GM23338 (cell line): ENCODE results near the gene ZNF746. TPM values are rescaled to one million over a fixed set of nuclear protein-coding genes. Genes with fewer than 3 reads are reported as not detected.

Source experiments
- ATAC-seq: fragments of 200-7000 bp; cut with Tn5 transposase; 3 replicates; pipeline ENCODE4 v1.9.1; 2020
- DNase-seq: peaks from one replicate; pipeline ENCODE4 v3.0.0-alpha.2; 2015; ENCODE audit warnings: low spot score
- H2AFZ ChIP-seq: fragments of 200-600 bp; sonication (generic); 2 replicates; pipeline ENCODE4 v1.8.0; 2016; ENCODE audit warnings: antibody characterized with exemption, mild to moderate bottlenecking, moderate library complexity
- H3F3A ChIP-seq: fragments of 200-600 bp; sonication (generic); replicated peaks from 2 replicates; pipeline ENCODE4 v1.8.0; 2017; ENCODE audit warnings: antibody characterized with exemption, mixed run types, low read depth
- H3K27ac ChIP-seq: fragments of 200-600 bp; sonication (generic); 2 replicates; pipeline ENCODE4 v1.6.1; 2016; ENCODE audit warnings: low read depth
- H3K27me3 ChIP-seq: fragments of 200-600 bp; sonication (generic); 2 replicates; pipeline ENCODE4 v1.8.0; 2016; ENCODE audit warnings: mild to moderate bottlenecking, mixed run types, moderate library complexity; ENCODE audit not compliant: insufficient read depth
- H3K36me3 ChIP-seq: fragments of 200-600 bp; sonication (generic); 2 replicates; pipeline ENCODE4 v1.8.0; 2016; ENCODE audit warnings: mild to moderate bottlenecking; ENCODE audit not compliant: insufficient read depth
- H3K4me1 ChIP-seq: fragments of 200-600 bp; sonication (generic); 2 replicates; pipeline ENCODE4 v1.8.0; 2016; ENCODE audit warnings: mild to moderate bottlenecking, moderate library complexity; ENCODE audit not compliant: insufficient read depth
- H3K4me2 ChIP-seq: fragments of 200-600 bp; sonication (generic); 2 replicates; pipeline ENCODE4 v1.7.1; 2017; ENCODE audit warnings: mixed run types
- H3K4me3 ChIP-seq: fragments of 200-600 bp; sonication (generic); 2 replicates; pipeline ENCODE4 v1.6.1; 2016; ENCODE audit warnings: mixed run types
- H3K79me2 ChIP-seq: fragments of 200-600 bp; sonication (generic); replicated peaks from 2 replicates; pipeline ENCODE4 v1.8.0; 2017; ENCODE audit warnings: mild to moderate bottlenecking; ENCODE audit not compliant: insufficient read depth
- H3K9me2 ChIP-seq: fragments of 200-600 bp; sonication (generic); 2 replicates; pipeline ENCODE4 v1.8.0; 2017; ENCODE audit not compliant: insufficient read depth
- H4K20me1 ChIP-seq: fragments of 200-600 bp; sonication (generic); replicated peaks from 2 replicates; pipeline ENCODE4 v1.8.0; 2017; ENCODE audit warnings: mild to moderate bottlenecking; ENCODE audit not compliant: insufficient read depth
- H3K27ac Mint-ChIP-seq: 2 replicates; pipeline ENCODE4 v1.8.0; 2020; ENCODE audit warnings: inconsistent platforms, mild to moderate bottlenecking, moderate library complexity, mixed read lengths
- H3K27me3 Mint-ChIP-seq: 3 replicates; pipeline ENCODE4 v1.8.0; 2022; ENCODE audit warnings: low read depth, mild to moderate bottlenecking, moderate library complexity, mixed read lengths, inconsistent platforms; ENCODE audit not compliant: insufficient read depth, poor library complexity
- H3K36me3 Mint-ChIP-seq: 3 replicates; pipeline ENCODE4 v1.8.0; 2021; ENCODE audit warnings: low read depth, mild to moderate bottlenecking, inconsistent platforms, moderate library complexity, mixed read lengths
- H3K4me1 Mint-ChIP-seq: 3 replicates; pipeline ENCODE4 v1.8.0; 2020; ENCODE audit warnings: mild to moderate bottlenecking, inconsistent platforms, mixed read lengths
- H3K4me3 Mint-ChIP-seq: 3 replicates; pipeline ENCODE4 v1.8.0; 2021; ENCODE audit warnings: moderate library complexity, mild to moderate bottlenecking, inconsistent platforms, mixed read lengths
- H3K9me3 Mint-ChIP-seq: 3 replicates; pipeline ENCODE4 v1.8.0; 2020; ENCODE audit warnings: moderate library complexity, mild to moderate bottlenecking, inconsistent platforms, mixed read lengths
- CREB1 ChIP-seq: fragments of 250-450 bp; sonication (Bioruptor Pico); IDR thresholded peaks from 2 replicates; pipeline ENCODE4 v1.5.0; 2020; ENCODE audit warnings: low read depth, mild to moderate bottlenecking, moderate library complexity
- CTCF ChIP-seq, 2 experiments: fragments of 200-600 bp in 1 of 2; sonication (generic) in 1 of 2; conservative IDR thresholded peaks; 2 replicates each; pipeline versions ENCODE4 v1.5.1 to v1.6.1; 2016 to 2017; ENCODE audit warnings: antibody characterized with exemption in 2 of 2, low read depth in 2 of 2, mild to moderate bottlenecking in 2 of 2, moderate library complexity in 1 of 2
- ETS1 ChIP-seq: IDR thresholded peaks from 2 replicates; pipeline ENCODE4 v1.6.1; 2016; ENCODE audit warnings: antibody characterized with exemption
- EZH2 ChIP-seq: fragments of 200-600 bp; sonication (generic); IDR thresholded peaks from one replicate; pipeline ENCODE4 v1.8.0; 2017; ENCODE audit warnings: antibody characterized with exemption, mild to moderate bottlenecking, low read depth; ENCODE audit not compliant: unreplicated experiment
- JUNB ChIP-seq: IDR thresholded peaks from one replicate; pipeline ENCODE4 v1.6.1; 2016; ENCODE audit warnings: antibody characterized with exemption; ENCODE audit not compliant: unreplicated experiment
- NANOG ChIP-seq: IDR thresholded peaks from 2 replicates; pipeline ENCODE4 v1.6.1; 2016; ENCODE audit warnings: antibody characterized with exemption, borderline replicate concordance
- STAT1 ChIP-seq: IDR thresholded peaks from one replicate; pipeline ENCODE4 v1.6.1; 2016; ENCODE audit warnings: antibody characterized with exemption; ENCODE audit not compliant: unreplicated experiment
- ZNF114 ChIP-seq: fragments of 250-450 bp; sonication (Bioruptor Pico); IDR thresholded peaks from 2 replicates; pipeline ENCODE4 v1.5.0; 2020; ENCODE audit warnings: mild to moderate bottlenecking, moderate library complexity
- ZNF331 ChIP-seq: fragments of 250-450 bp; sonication (Bioruptor Pico); IDR thresholded peaks from 2 replicates; pipeline ENCODE4 v1.5.0; 2020; ENCODE audit warnings: low read depth, mild to moderate bottlenecking, moderate library complexity
- polyA plus RNA-seq: library from polyadenylated mRNA; unstranded; fragments of >200 nt; fragmentation: Nextera tagmentation; extraction: Ambion mirVana; gene quantifications from 2 replicates; pipeline ENCODE4 v1.2.1, GENCODE V29; 2016
- total RNA-seq: library from RNA; depleted of rRNA; stranded (reverse); fragments of >200 nt; shearing (Covaris generic); gene quantifications from 2 replicates; pipeline ENCODE4 v1.2.3, GENCODE V29; 2014

The ZNF746 gene
- total and polyA plus RNA-seq, 2 experiments from 2014 or later: 10.0 to 18.6 TPM

- Histone ChIP-seq H3K79me2 (no peaks in the 10 kb centered on the region), H3K4me3 (no peak overlapping the region), H3K36me3 (no peaks in the 10 kb centered on the region), H3F3A (no peaks in the 10 kb centered on the region), H3K4me2 (no peak overlapping the region), H3K27ac (no peak overlapping the region), H3K9me2 (no peaks in the 10 kb centered on the region), H4K20me1 (no peaks in the 10 kb centered on the region; the same call in 1 of the 2 replicates), H2AFZ (no peak overlapping the region), H3K27me3 (no peaks in the 10 kb centered on the region), H3K4me1 (no peaks in the 10 kb centered on the region)
- TF ChIP-seq EZH2: no peak
- no peak for ATAC-seq
- no peak overlapping the region for H3K4me3 Mint-ChIP-seq
- DNase-seq: no peak
- H3K36me3 Mint-ChIP-seq: peaks cover 46% of the 10 kb centered on the region
- no peaks in the 10 kb centered on the region; the same call in 2 of the 3 replicates for H3K4me1 Mint-ChIP-seq
- H3K27me3 Mint-ChIP-seq: peaks cover 3% of the 10 kb centered on the region
- H3K9me3 Mint-ChIP-seq: peaks cover 11% of the 10 kb centered on the region
- H3K27ac Mint-ChIP-seq: no peak overlapping the region
These were observed 26.2 kb downstream of the ZNF746 start for GRCh38 chr7:149471289-149471953.

- Histone ChIP-seq H3K4me1 (no peaks in the 10 kb centered on the region), H3K79me2 (no peaks in the 10 kb centered on the region), H4K20me1 (no peaks in the 10 kb centered on the region; the same call in 1 of the 2 replicates), H3F3A (no peaks in the 10 kb centered on the region), H3K27ac (no peak overlapping the region), H3K4me2 (no peak overlapping the region), H3K27me3 (no peaks in the 10 kb centered on the region), H3K4me3 (no peak overlapping the region), H3K9me2 (no peaks in the 10 kb centered on the region), H3K36me3 (no peaks in the 10 kb centered on the region), H2AFZ (no peak overlapping the region)
- no peak for TF ChIP-seq ZNF331 (CRISPR knock-in tag)
- ATAC-seq (no peak), DNase-seq (no peak)
- Mint-ChIP-seq H3K4me1 (no peaks in the 10 kb centered on the region; the same call in 2 of the 3 replicates), H3K27ac (no peak overlapping the region), H3K27me3 (peaks cover 2% of the 10 kb centered on the region), H3K9me3 (peaks cover 17% of the 10 kb centered on the region), H3K4me3 (no peak overlapping the region), H3K36me3 (peaks cover 35% of the 10 kb centered on the region)
These were observed 27.8 kb downstream of the ZNF746 start for GRCh38 chr7:149469806-149470205.

DNA sequence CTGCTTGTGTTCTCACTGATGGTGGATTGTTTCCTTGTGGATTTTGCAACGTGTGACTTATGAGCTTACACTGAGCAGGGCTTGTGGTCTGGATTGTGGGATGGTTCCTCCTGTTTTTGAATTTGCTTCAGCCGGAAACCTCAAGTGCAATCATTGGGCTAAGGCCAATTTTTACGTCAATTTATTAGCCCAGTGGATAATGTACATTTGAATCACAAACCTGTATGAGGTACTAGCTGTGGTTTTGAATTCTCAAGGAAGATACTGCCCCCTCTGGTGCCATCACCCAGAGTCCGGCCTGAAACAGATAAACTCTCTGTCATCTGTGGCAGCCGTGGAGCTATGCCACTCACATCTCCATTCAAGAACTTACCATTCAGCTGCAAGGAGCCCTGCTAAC lies 29.4 kb downstream of the ZNF746 start:
- peaks cover 2% of the 10 kb centered on the region for H3K27me3 Mint-ChIP-seq
- Histone ChIP-seq H4K20me1 (no peaks in the 10 kb centered on the region), H2AFZ (no peak overlapping the region), H3K27me3 (peaks cover 12% of the 10 kb centered on the region; the same call in 1 of the 2 replicates), H3K9me2 (no peaks in the 10 kb centered on the region), H3K79me2 (no peaks in the 10 kb centered on the region), H3K27ac (no peak overlapping the region), H3K36me3 (no peaks in the 10 kb centered on the region), H3F3A (no peaks in the 10 kb centered on the region), H3K4me3 (no peak overlapping the region), H3K4me1 (no peaks in the 10 kb centered on the region), H3K4me2 (no peak overlapping the region)
- H3K27ac Mint-ChIP-seq: no peak overlapping the region
- H3K9me3 Mint-ChIP-seq: peaks cover 17% of the 10 kb centered on the region
- peaks cover 23% of the 10 kb centered on the region for H3K36me3 Mint-ChIP-seq
- ATAC-seq (peak; percentile 38; the same call in 2 of the 3 replicates), DNase-seq (no peak)
- H3K4me3 Mint-ChIP-seq: no peak overlapping the region
- no peaks in the 10 kb centered on the region; the same call in 2 of the 3 replicates for H3K4me1 Mint-ChIP-seq
- TF ChIP-seq JUNB (no peak), ETS1 (no peak), CTCF (conservative IDR thresholded peaks at IDR 0.05; ENCODE audit: low read depth in 2 of 2) (no peak), STAT1 (no peak), ZNF114 (CRISPR knock-in tag) (no peak), CREB1 (CRISPR knock-in tag) (no peak), NANOG (no peak), ZNF331 (CRISPR knock-in tag) (no peak)
